OCI-LY7 (cell line): ENCODE data around the gene ADARB2.

Experiments used
- CTCF ChIP-seq: fragments of 200-600 bp; sonication (generic); conservative IDR thresholded peaks from 2 replicates; pipeline ENCODE4 v1.5.1; 2014; ENCODE audit warnings: mild to moderate bottlenecking, antibody characterized with exemption, low read length, moderate library complexity, mixed read lengths
- EZH2phosphoT487 ChIP-seq: fragments of 200-600 bp; sonication (generic); IDR thresholded peaks from 2 replicates; pipeline ENCODE4 v1.6.1; 2018; ENCODE audit warnings: low read depth, borderline replicate concordance, mild to moderate bottlenecking, mixed run types, antibody characterized with exemption, low read length, moderate library complexity, mixed read lengths

- TF ChIP-seq CTCF (no peak), EZH2phosphoT487 (no peak)
These were observed 407.7 kb downstream of the ADARB2 start for GRCh38 chr10:1329622-1330021.
